Urothelium cell line (cell line): ENCODE measurements around the gene SP2.

Experiments used
- DNase-seq: peaks from one replicate; pipeline ENCODE4 v3.0.0; 2011; ENCODE audit warnings: low spot score, mixed read lengths
- FAIRE-seq: peaks from 2 replicates; lab custom pipeline; 2011; peaks lifted over from hg19 to GRCh38; lab: Jason Lieb, UNC

The SP2 gene

GRCh38 chr17:47869114-47869513 is 26.9 kb upstream of the SP2 start:
- FAIRE-seq, result no peak

GRCh38 chr17:47870056-47870455 is 26.0 kb upstream of the SP2 start:
- no peak for FAIRE-seq

More at GRCh38 chr17:47869114-47869513, 26.9 kb upstream of the SP2 start:
- DNase-seq, result no peak

DNA sequence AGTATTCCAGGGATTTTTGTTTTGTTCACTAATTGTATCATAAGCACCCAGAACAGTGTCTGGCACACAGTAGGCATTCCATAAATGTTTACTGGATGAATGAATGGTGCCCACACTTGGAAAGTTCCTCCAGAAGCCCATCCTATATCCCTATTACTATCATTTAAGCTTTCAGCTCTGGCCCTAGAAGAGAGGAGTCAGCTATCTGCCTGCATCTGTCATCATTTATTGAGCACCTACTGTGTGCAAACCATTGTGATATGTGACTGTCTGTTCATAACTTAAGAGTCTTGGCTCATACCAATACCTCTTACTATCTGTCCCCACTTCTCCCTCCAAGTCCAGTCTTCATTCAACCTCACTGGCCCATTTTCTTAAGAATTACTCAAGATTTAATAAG is 25.0 kb upstream of the SP2 start:
- DNase-seq, result no peak
- FAIRE-seq, result no peak

More at GRCh38 chr17:47870056-47870455, 26.0 kb upstream of the SP2 start:
- DNase-seq, result no peak

- FAIRE-seq (no peak), DNase-seq (no peak)
These were observed 23.9 kb upstream of the SP2 start for GRCh38 chr17:47872019-47872650.

- no peak for FAIRE-seq
These were observed 23.3 kb upstream of the SP2 start for GRCh38 chr17:47872651-47873161.

GRCh38 chr17:47873200-47874090 is 22.6 kb upstream of the SP2 start:
- FAIRE-seq (no peak), DNase-seq (no peak)

More at GRCh38 chr17:47872651-47873161, 23.3 kb upstream of the SP2 start:
- no peak for DNase-seq

DNA sequence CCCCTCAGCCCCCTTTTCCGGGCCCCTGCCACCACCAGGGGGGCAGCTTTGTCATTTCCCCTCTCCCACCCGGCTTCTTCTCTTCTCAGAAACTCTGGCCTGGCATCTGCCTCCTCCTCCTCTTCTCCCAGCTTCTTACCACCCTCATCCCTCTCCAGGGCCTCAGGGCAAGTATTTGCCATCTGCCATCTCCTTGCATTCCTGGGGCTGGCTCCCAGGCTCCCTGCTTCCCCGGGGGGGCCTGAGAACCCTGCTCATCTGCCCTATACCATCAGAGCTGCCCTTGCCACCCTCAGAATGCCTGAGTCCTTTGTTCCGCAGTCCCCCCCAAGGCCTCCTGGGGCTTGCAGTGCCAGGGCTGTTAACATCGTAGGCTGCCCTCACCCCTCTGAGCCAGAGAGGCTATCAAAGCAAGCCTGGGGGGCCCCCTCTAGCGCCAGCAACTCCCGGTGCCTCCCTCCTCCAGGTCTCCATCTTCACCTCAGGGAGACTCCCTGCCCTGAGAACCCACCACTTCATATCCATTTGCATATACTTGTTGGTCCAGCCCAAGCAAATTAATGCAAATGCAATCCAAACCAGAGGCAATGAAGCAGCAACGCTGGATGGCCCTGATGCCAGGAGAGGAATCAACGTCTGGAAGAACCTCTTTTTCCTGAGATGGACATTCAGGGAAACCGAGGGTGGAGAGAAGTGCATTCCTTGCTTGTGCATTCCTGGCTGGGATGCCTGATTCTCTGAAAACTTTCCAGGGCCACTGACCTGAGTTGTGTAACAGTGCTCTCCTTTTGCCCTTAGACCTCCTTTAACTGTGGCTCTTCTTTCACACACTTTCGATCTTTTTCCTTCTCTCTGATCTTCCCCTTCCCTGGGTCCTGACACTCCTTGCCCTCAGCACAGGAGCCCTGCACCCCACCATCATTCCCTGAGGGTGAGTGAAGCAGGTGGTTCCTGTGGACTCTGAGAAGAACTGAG is 20.7 kb upstream of the SP2 start:
- FAIRE-seq (no peak), DNase-seq (no peak)

DNA sequence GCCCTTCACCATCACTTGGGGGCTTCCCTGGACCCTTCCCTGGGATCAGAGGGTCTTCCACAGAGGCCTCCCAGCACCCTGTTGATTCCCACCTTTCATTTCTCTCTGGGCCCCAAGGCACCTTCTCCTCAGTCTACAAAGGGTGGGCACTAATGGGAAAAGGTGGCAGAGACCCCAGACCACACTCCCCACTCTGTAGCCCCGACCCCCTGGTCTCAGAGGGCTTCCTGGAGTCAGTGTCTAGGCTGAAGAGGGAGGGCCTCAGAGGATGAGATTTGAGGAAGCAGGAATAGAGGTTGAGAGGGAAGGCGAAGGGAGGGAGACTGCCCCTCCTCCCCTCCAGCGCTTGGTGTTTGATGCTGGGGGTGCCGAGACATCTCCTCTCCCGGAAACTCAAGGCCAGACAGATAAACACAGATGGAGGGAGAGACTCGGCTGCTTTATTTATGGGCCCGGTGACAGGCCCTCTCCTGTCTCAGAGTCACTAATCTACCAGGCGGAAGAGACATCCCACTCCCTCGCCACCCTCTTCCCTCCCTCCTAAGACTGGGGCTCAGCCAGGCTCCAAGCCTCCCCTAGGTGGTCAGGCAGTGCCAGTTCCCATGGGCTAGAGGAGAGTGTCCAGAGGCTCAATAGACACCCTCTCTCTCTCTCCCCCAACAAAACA is 18.5 kb upstream of the SP2 start:
- DNase-seq (no peak), FAIRE-seq (no peak)

GRCh38 chr17:47878203-47879027 is 17.6 kb upstream of the SP2 start:
- DNase-seq, result no peak
- FAIRE-seq, result no peak

DNA sequence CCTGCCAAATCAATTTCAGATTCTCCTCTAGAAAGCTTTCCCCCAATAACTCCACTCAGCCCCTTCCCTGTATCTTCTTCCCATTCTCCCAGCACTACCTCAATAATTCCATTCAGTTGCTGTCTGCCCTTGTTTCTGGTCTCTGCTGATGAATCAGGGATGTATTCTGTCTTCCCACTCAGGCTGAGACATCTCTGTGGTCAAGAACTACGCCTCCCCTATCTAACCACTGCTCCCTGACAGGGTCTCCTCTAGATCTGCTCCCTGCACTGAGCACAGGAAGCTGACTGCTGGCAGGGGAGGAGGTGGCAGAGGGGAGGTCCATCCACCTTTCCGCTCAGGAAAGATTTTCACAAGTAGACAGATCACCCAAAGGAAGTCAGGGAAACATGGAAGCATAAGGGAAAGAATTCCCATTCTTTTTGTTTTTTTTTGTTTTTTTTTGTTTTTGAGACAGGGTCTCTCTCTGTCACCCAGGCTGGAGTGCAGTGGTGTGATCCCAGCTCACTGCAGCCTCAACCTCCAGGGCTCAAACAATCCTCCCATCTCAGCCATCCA is 16.9 kb upstream of the SP2 start:
- FAIRE-seq, result no peak

GRCh38 chr17:47879776-47880454 is 16.1 kb upstream of the SP2 start:
- DNase-seq (no peak), FAIRE-seq (no peak)

More for the DNA sequence above, 16.9 kb upstream of the SP2 start:
- DNase-seq, result no peak

DNA sequence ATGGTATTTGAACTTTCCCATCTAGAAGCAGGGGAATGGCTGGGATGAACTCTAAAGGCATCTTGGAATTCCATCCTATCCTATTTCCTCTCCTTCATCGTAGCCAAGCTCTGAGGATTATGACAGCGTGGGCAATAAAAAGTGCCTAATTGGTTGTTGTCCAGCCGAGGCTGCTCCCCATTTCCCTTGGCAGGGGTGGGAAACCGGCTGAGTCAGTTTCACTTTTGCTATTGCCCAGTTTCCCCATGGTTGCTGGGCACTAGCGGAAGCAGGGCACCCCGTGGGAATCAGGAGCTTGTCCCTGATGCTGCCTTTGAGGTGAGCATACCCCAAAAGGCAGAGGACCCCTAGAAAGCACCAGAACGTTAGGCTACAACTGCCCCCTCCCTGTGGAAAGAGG is 13.8 kb upstream of the SP2 start:
- FAIRE-seq (no peak), DNase-seq (no peak)

DNA sequence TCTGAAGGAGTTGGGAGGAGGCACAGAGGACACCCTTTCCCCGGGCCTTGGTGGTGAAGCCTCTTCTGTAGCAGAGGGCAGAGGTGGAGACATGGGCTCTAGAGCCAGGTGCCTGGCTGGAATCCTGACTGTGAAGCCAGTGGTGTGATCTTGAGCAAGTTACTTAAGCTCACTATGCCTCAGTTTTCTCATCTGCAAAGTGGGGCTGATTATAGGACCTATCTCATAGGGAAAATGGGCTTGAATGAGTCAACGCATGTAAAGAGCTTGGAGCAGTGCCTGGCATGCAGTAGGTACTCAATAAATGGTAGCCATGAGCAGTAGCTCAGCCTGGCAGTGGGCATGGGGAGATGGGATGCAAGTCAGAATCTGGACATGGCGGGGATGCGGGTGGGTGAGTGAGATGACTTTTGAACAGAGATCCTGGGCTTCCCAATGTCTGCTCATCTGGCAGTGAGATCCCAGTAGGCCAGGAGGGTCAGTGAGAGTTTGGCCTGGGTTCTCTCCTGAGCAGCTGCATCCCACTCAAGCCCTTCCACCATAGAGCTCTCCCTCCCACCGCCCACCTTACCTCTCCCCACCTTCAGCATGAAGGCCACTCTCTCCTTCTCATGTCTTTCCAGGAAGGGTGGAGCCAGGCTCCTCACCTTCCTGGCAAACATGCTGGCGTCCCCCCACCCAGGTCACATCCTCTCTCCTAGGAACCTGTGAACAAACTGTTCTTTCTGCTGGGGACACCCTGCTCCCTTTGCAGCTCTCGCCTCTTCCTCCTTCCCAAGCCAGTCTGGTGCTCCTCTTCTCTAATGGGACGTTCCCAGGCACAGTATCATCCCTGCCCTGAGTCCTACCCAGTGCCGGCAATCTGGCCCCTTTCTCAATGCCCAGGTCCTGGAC is 13.1 kb upstream of the SP2 start:
- DNase-seq (no peak), FAIRE-seq (no peak)

GRCh38 chr17:47883589-47884426 is 12.2 kb upstream of the SP2 start:
- no peak for FAIRE-seq

GRCh38 chr17:47884427-47884740 is 11.7 kb upstream of the SP2 start:
- DNase-seq, result no peak
- FAIRE-seq, result no peak

More at GRCh38 chr17:47883589-47884426, 12.2 kb upstream of the SP2 start:
- no peak for DNase-seq

- DNase-seq (no peak), FAIRE-seq (no peak)
These were observed 10.9 kb upstream of the SP2 start for GRCh38 chr17:47884905-47885730.
